HepG2 (cell line): ENCODE measurements around the gene TRPT1. TPM values are rescaled to one million over a fixed set of nuclear protein-coding genes. Genes with fewer than 3 reads are reported as not detected.

ENCODE experiments used
- IKZF5 ChIP-seq: IDR thresholded peaks from 2 replicates; pipeline ENCODE4 v1.6.1; 2018; ENCODE audit warnings: missing genetic modification reagents, mild to moderate bottlenecking, missing compliant biosample characterization
- LCORL ChIP-seq, 2 experiments: fragments of 450-650 bp in 1 of 2; sonication (generic) in 1 of 2; formaldehyde crosslinking in 1 of 2; IDR thresholded peaks; 2 replicates each; pipeline versions ENCODE4 v1.5.0 to v1.6.1; 2017 to 2020; ENCODE audit warnings: antibody characterized with exemption in 1 of 2, missing genetic modification reagents in 1 of 2
- MAZ ChIP-seq, 2 experiments: sonication (generic) in 1 of 2; formaldehyde crosslinking in 1 of 2; IDR thresholded peaks; 2 replicates each; pipeline versions ENCODE4 v1.5.0 to v1.6.1; 2012 to 2020; ENCODE audit warnings: low read depth in 2 of 2, mild to moderate bottlenecking in 2 of 2, borderline replicate concordance in 1 of 2, improper control_type of control experiment in 1 of 2, low read length in 1 of 2, missing genetic modification reagents in 1 of 2, moderate library complexity in 1 of 2
- MZF1 ChIP-seq: sonication (generic); formaldehyde crosslinking; IDR thresholded peaks from 2 replicates; pipeline ENCODE4 v1.8.1; 2023; ENCODE audit warnings: mild to moderate bottlenecking, missing genetic modification reagents, borderline replicate concordance
- NR0B2 ChIP-seq: sonication (generic); formaldehyde crosslinking; IDR thresholded peaks from 2 replicates; pipeline ENCODE4 v1.4.0; 2020; ENCODE audit warnings: mild to moderate bottlenecking, missing genetic modification reagents
- POLR2A ChIP-seq, 2 experiments: IDR thresholded peaks; 2 replicates each; pipeline ENCODE4 v1.6.1; 2011; ENCODE audit warnings: low read depth in 2 of 2, low read length in 2 of 2, mild to moderate bottlenecking in 1 of 2, moderate library complexity in 1 of 2; ENCODE audit not compliant: insufficient read depth in 1 of 2
- POLR2AphosphoS5 ChIP-seq: IDR thresholded peaks from 2 replicates; pipeline ENCODE4 v1.6.1; 2012; ENCODE audit warnings: low read depth, low read length
- POLR2G ChIP-seq: fragments of 200-400 bp; formaldehyde crosslinking; IDR thresholded peaks from 2 replicates; pipeline ENCODE4 v1.6.1; 2018; ENCODE audit warnings: mild to moderate bottlenecking, low read depth, low read length, moderate library complexity
- RAD21 ChIP-seq: fragments of 450-650 bp; formaldehyde crosslinking; IDR thresholded peaks from 2 replicates; pipeline ENCODE4 v1.5.0; 2020; ENCODE audit warnings: mild to moderate bottlenecking
- RCOR2 ChIP-seq: IDR thresholded peaks from 2 replicates; pipeline ENCODE4 v1.6.1; 2016; ENCODE audit warnings: missing biosample characterization, missing genetic modification reagents
- SAP130 ChIP-seq: IDR thresholded peaks from 2 replicates; pipeline ENCODE4 v1.6.1; 2016; ENCODE audit warnings: low read depth
- SIN3A ChIP-seq: IDR thresholded peaks from 2 replicates; pipeline ENCODE4 v1.6.1; 2011; ENCODE audit warnings: low read depth, mild to moderate bottlenecking, control low read depth, low read length, borderline replicate concordance
- SP4 ChIP-seq: sonication (generic); formaldehyde crosslinking; IDR thresholded peaks from 2 replicates; pipeline ENCODE4 v1.8.1; 2023; ENCODE audit warnings: mild to moderate bottlenecking, missing genetic modification reagents
- ZBED4 ChIP-seq: sonication (generic); formaldehyde crosslinking; IDR thresholded peaks from 2 replicates; pipeline ENCODE4 v1.4.0; 2020; ENCODE audit warnings: missing genetic modification reagents, borderline replicate concordance
- ZFY ChIP-seq: sonication (generic); formaldehyde crosslinking; IDR thresholded peaks from 2 replicates; pipeline ENCODE4 v1.4.0; 2020; ENCODE audit warnings: missing genetic modification reagents
- ZNF281 ChIP-seq: sonication (generic); formaldehyde crosslinking; IDR thresholded peaks from 2 replicates; pipeline ENCODE4 v1.4.0; 2020; ENCODE audit warnings: missing genetic modification reagents, borderline replicate concordance
- ZNF530 ChIP-seq: sonication (generic); formaldehyde crosslinking; IDR thresholded peaks from 2 replicates; pipeline ENCODE4 v1.5.0; 2020; ENCODE audit warnings: low read depth, mild to moderate bottlenecking, missing genetic modification reagents
- ZNF879 ChIP-seq: sonication (generic); formaldehyde crosslinking; IDR thresholded peaks from 2 replicates; pipeline ENCODE4 v1.8.1; 2023; ENCODE audit warnings: missing genetic modification reagents
- polyA plus RNA-seq, 8 experiments: library from polyadenylated mRNA; depleted of rRNA in 3 of 8; stranded (reverse) in 7 of 8; unstranded in 1 of 8; fragments of >200 nt; fragmentation: Illumina TruSeq in 4 of 8; extraction: Trizol in 4 of 8; gene quantifications; 2 replicates each; pipeline versions ENCODE4 v1.2.1 to v1.2.3, GENCODE V29; 2011 to 2016; ENCODE audit warnings: low read depth in 4 of 8, missing spikeins in 1 of 8, mixed read lengths in 1 of 8; ENCODE audit not compliant: insufficient read depth in 1 of 8
- total RNA-seq, 5 experiments: library from RNA; depleted of rRNA; stranded (reverse); fragments of >200 nt; fragmentation: Illumina TruSeq; extraction: Trizol; gene quantifications; 2 replicates each; pipeline ENCODE4 v1.2.3, GENCODE V29; 2016; ENCODE audit warnings: low read depth in 1 of 5

TRPT1 gene
- total and polyA plus RNA-seq, 2 of the 13 experiments (the other 11 are each of a cell fraction or from before 2014, with no cell fraction given): 24.8 to 40.7 TPM

GRCh38 chr11:64251016-64251752 is 25.2 kb upstream of the TRPT1 start, which contains the start of gene PLCB3 (continued):
- TF ChIP-seq RAD21 (peak; percentile 48; the same call in 1 of the 2 replicates), POLR2A (IDR thresholded peaks at IDR 0.05; ENCODE audit: insufficient read depth in 1 of 2, low read depth in 2 of 2, low read length in 2 of 2) (no peak), ZFY (CRISPR knock-in tag) (peak; percentile 62), ZNF530 (no peak), SP4 (CRISPR knock-in tag) (peak; percentile 85), SAP130 (peak; percentile 15; the same call in 1 of the 2 replicates), SIN3A (peak; percentile 19; the same call in 1 of the 2 replicates), IKZF5 (0 out of 2 replicates have a peak, but pooled peaks have one; percentile 44), NR0B2 (CRISPR knock-in tag) (no peak), POLR2G (peak; percentile 63; the same call in 1 of the 2 replicates), ZNF281 (CRISPR knock-in tag) (no peak), ZBED4 (0 out of 2 replicates have a peak, but pooled peaks have one; percentile 26), ZNF879 (CRISPR knock-in tag) (no peak), MAZ (IDR thresholded peaks at IDR 0.05; ENCODE audit: borderline replicate concordance, low read depth, low read length) (peak; percentile 61; the same call in 1 of the 2 replicates), MAZ (CRISPR knock-in tag; IDR thresholded peaks at IDR 0.05; ENCODE audit: low read depth) (peak; percentile 61; the same call in 1 of the 2 replicates), MZF1 (CRISPR knock-in tag) (no peak), POLR2AphosphoS5 (0 out of 2 replicates have a peak, but pooled peaks have one; percentile 23), RCOR2 (CRISPR knock-in tag) (no peak), LCORL (IDR thresholded peaks at IDR 0.05) (no peak), LCORL (CRISPR knock-in tag; IDR thresholded peaks at IDR 0.05) (0 out of 2 replicates have a peak, but pooled peaks have one; percentile 21)
